Measurements from ENCODE around the gene PXMP4. TPM values are rescaled to one million over a fixed set of nuclear protein-coding genes. Genes with fewer than 3 reads are reported as not detected.

Gene PXMP4
- total and polyA plus RNA-seq, 7 donors = 4.5 to 8.2 (median 6.6) TPM

DNA sequence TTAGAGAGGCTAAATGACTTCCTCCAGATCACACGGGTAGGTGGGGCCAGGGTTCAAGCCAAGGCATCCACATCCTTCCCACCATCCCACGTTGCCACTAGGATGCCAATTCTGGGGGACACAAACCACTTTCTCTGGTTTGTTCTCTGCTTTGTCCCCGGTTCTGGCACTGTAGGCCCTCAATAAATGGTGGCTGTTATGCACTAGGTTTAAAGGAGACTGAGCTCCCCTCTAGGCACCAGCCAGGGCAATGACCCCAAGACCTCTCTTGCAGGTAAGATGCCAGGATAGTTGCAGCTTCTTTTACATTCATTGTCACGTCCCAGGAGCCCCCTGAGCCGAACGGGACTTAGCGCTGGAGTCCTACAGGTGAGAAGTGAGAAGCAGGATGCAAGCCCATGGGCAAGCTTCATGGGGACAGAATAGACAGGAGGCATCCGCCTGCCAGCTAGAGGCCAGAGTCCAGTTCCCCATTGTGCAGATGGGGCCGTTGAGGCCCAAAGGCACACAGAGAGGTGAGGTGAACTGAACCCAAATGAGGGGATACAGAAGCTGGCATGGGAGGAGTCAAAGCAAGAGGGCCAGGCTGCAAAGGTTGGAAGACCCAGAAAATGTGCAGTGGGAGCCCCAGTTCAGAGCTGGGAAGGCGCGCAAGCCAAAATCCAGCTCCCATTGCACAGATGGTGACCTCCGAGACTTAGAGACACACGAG lies 677 bp downstream of the PXMP4 start:
- intact Hi-C loops (cut with DNase I) = no loop called here

GRCh38 chr20:33716498-33716897 lies 3.6 kb downstream of the PXMP4 start:
- H3K4me1 ChIP-seq = peaks cover 0 to 15% (median 11%) of the 10 kb centered on the region in 4 donors
- TF ChIP-seq CTCF (IDR thresholded peaks at IDR 0.05) (no peak), POLR2AphosphoS5 (IDR thresholded peaks at IDR 0.05) (no peak), EP300 (IDR thresholded peaks at IDR 0.05) (no peak), POLR2A (IDR thresholded peaks at IDR 0.05) (no peak)
- no peak overlapping the region for H3K4me3 ChIP-seq
- intact Hi-C loops (cut with DNase I) = no loop called here
- no peak for DNase-seq
- 88 to 93% methylated on average over 2 of the region's 2 CpGs for WGBS, 2 donors
- H3K27ac ChIP-seq = no peak overlapping the region
- no peaks in the 10 kb centered on the region for H3K27me3 ChIP-seq
- H3K9me3 ChIP-seq = no peaks in the 10 kb centered on the region
- H3K36me3 ChIP-seq = peaks cover 0 to 33% (median 13%) of the 10 kb centered on the region in 4 donors

More for the DNA sequence above, 677 bp downstream of the PXMP4 start:
- WGBS, 2 donors = 41 to 56% methylated on average over 13 of the region's 13 CpGs
- peaks cover 0 to 5% (median 0%) of the 10 kb centered on the region in 4 donors for H3K36me3 ChIP-seq
- H3K27ac ChIP-seq = peak overlapping the region; percentile 77 to 83 (median 80)
- H3K4me3 ChIP-seq = peak overlapping the region; percentile 71 to 90 (median 77)
- H3K4me1 ChIP-seq = peaks cover 0 to 15% (median 11%) of the 10 kb centered on the region in 4 donors
- H3K9me3 ChIP-seq = no peaks in the 10 kb centered on the region
- no peak for DNase-seq
- TF ChIP-seq POLR2A (IDR thresholded peaks at IDR 0.05) = no peak
- TF ChIP-seq CTCF (IDR thresholded peaks at IDR 0.05) = no peak
- no peaks in the 10 kb centered on the region for H3K27me3 ChIP-seq

GRCh38 chr20:33713865-33714367 lies 6.2 kb downstream of the PXMP4 start:
- DNase-seq = no peak
- Histone ChIP-seq H3K36me3 (peaks cover 7 to 45% (median 18%) of the 10 kb centered on the region in 4 donors), H3K4me1 (peaks cover 0 to 2% (median 2%) of the 10 kb centered on the region in 4 donors), H3K9me3 (no peaks in the 10 kb centered on the region), H3K27ac (no peak overlapping the region), H3K4me3 (no peak overlapping the region), H3K27me3 (no peaks in the 10 kb centered on the region)
- intact Hi-C loops (cut with DNase I) = no loop called here
- 91 to 94% methylated on average over 10 of the region's 10 CpGs for WGBS, 2 donors
- TF ChIP-seq POLR2AphosphoS5 (IDR thresholded peaks at IDR 0.05) (no peak), POLR2A (IDR thresholded peaks at IDR 0.05) (no peak), EP300 (IDR thresholded peaks at IDR 0.05) (no peak), CTCF (IDR thresholded peaks at IDR 0.05) (no peak)

DNA sequence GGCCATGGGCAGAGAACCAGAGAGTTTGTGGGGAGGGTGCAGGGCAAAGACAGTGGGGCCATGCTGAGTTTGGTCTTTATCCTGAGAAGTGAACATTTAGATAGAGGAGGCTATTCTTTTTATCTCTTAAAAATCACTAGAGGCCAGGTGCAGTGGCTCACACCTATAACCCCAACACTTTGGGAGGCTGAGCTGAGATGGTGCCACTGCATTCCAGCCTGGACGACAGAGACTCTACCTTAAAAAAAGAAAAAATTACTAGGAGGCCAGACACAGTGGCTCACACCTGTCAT lies 8.7 kb downstream of the PXMP4 start:
- Histone ChIP-seq H3K27ac (no peak overlapping the region), H3K4me3 (no peak overlapping the region), H3K36me3 (peaks cover 11 to 61% (median 20%) of the 10 kb centered on the region in 4 donors), H3K9me3 (no peaks in the 10 kb centered on the region), H3K27me3 (no peaks in the 10 kb centered on the region), H3K4me1 (no peaks in the 10 kb centered on the region)
- TF ChIP-seq CTCF (IDR thresholded peaks at IDR 0.05) (no peak), EP300 (IDR thresholded peaks at IDR 0.05) (no peak), POLR2AphosphoS5 (IDR thresholded peaks at IDR 0.05) (no peak), POLR2A (IDR thresholded peaks at IDR 0.05) (no peak)
- DNase-seq = no peak
- intact Hi-C loops (cut with DNase I) = no loop called here
- WGBS, 2 donors = 83 to 93% methylated on average over 1 of the region's 1 CpG

All from sigmoid colon (tissue), 7 donors.